ACC112 (cell line): ENCODE data around the gene FAM120B.

Experiments
- H2AFZ ChIP-seq: fragments of 200-600 bp; sonication (generic); one replicate; pipeline ENCODE4 v1.6.0; 2017; ENCODE audit warnings: antibody characterized with exemption, low read length; ENCODE audit not compliant: unreplicated experiment
- H3K27ac ChIP-seq: fragments of 200-600 bp; sonication (generic); 2 replicates; pipeline ENCODE4 v1.5.1; 2014; ENCODE audit warnings: low read depth, mild to moderate bottlenecking, antibody characterized with exemption, low read length, moderate library complexity
- H3K27me3 ChIP-seq: fragments of 200-600 bp; sonication (generic); 2 replicates; pipeline ENCODE4 v1.6.1; 2014; ENCODE audit warnings: mild to moderate bottlenecking, antibody characterized with exemption, low read length, moderate library complexity, mixed read lengths; ENCODE audit not compliant: insufficient read depth
- H3K36me3 ChIP-seq: fragments of 200-600 bp; sonication (generic); 2 replicates; pipeline ENCODE4 v1.6.1; 2016; ENCODE audit warnings: mild to moderate bottlenecking, antibody characterized with exemption, low read length, moderate library complexity, mixed read lengths; ENCODE audit not compliant: insufficient read depth
- H3K4me1 ChIP-seq: fragments of 200-600 bp; sonication (generic); one replicate; pipeline ENCODE4 v1.6.1; 2016; ENCODE audit warnings: low read length, mixed read lengths; ENCODE audit not compliant: insufficient read depth, unreplicated experiment, control insufficient read depth
- H3K4me3 ChIP-seq: fragments of 200-600 bp; sonication (generic); 2 replicates; pipeline ENCODE4 v1.5.1; 2014; ENCODE audit warnings: mild to moderate bottlenecking, low read depth, low read length
- H3K79me2 ChIP-seq: fragments of 200-600 bp; sonication (generic); one replicate; pipeline ENCODE4 v1.6.0; 2016; ENCODE audit warnings: low read length; ENCODE audit not compliant: control insufficient read depth, unreplicated experiment, insufficient read depth

FAM120B gene

GRCh38 chr6:170423030-170423429, 116.5 kb downstream of the FAM120B start:
- Histone ChIP-seq H3K36me3 (no peaks in the 10 kb centered on the region), H2AFZ (no peak overlapping the region), H3K4me3 (no peak overlapping the region), H3K79me2 (no peaks in the 10 kb centered on the region), H3K27me3 (peaks cover 9% of the 10 kb centered on the region; the same call in 1 of the 2 replicates), H3K27ac (no peak overlapping the region), H3K4me1 (no peaks in the 10 kb centered on the region)

GRCh38 chr6:170423814-170424603, 117.5 kb downstream of the FAM120B start:
- peaks cover 9% of the 10 kb centered on the region; the same call in 1 of the 2 replicates for H3K27me3 ChIP-seq
- H3K27ac ChIP-seq = no peak overlapping the region
- H2AFZ ChIP-seq = no peak overlapping the region
- H3K79me2 ChIP-seq = no peaks in the 10 kb centered on the region
- no peaks in the 10 kb centered on the region for H3K4me1 ChIP-seq
- H3K4me3 ChIP-seq = no peak overlapping the region
- H3K36me3 ChIP-seq = no peaks in the 10 kb centered on the region

DNA sequence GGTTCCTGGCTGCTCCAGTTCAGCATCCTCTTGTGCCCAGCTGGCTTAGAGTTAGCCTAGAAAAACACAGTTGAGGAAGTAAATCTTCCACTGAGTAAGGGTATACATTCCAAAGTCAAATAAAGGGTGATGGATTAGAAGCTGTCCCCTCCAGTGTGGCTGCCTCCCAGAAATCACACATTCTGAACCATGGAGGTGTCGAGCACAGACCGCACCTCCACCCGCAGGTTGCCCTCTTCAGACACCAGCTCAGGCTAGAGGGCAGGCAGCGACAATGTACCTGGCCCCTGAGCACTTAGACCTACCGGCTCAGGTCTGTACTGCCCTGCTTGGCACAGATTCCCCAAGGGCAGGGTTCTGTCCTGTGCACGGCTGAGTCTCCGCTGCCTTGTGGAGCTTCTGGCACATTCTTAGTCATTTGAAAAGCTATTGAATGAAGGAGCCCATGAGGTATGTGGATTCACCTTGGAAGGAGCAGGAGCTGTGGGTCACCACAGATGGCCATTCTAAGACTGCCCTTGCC, 118.1 kb downstream of the FAM120B start:
- Histone ChIP-seq H2AFZ (no peak overlapping the region), H3K79me2 (no peaks in the 10 kb centered on the region), H3K4me3 (no peak overlapping the region), H3K4me1 (no peaks in the 10 kb centered on the region), H3K27me3 (peaks cover 9% of the 10 kb centered on the region; the same call in 1 of the 2 replicates), H3K36me3 (no peaks in the 10 kb centered on the region), H3K27ac (no peak overlapping the region)

- peaks cover 9% of the 10 kb centered on the region; the same call in 1 of the 2 replicates for H3K27me3 ChIP-seq
- no peaks in the 10 kb centered on the region for H3K4me1 ChIP-seq
- H2AFZ ChIP-seq = no peak overlapping the region
- H3K36me3 ChIP-seq = no peaks in the 10 kb centered on the region
- H3K27ac ChIP-seq = no peak overlapping the region
- H3K79me2 ChIP-seq = no peaks in the 10 kb centered on the region
- no peak overlapping the region for H3K4me3 ChIP-seq
Measured at GRCh38 chr6:170429450-170429849, 122.9 kb downstream of the FAM120B start.

GRCh38 chr6:170433163-170434116, 126.9 kb downstream of the FAM120B start:
- Histone ChIP-seq H3K79me2 (no peaks in the 10 kb centered on the region), H3K4me3 (no peak overlapping the region), H3K27ac (no peak overlapping the region), H3K36me3 (no peaks in the 10 kb centered on the region), H2AFZ (no peak overlapping the region), H3K4me1 (peaks cover 9% of the 10 kb centered on the region), H3K27me3 (no peaks in the 10 kb centered on the region)

- no peaks in the 10 kb centered on the region for H3K27me3 ChIP-seq
- no peaks in the 10 kb centered on the region for H3K36me3 ChIP-seq
- peaks cover 9% of the 10 kb centered on the region for H3K4me1 ChIP-seq
- H3K79me2 ChIP-seq = no peaks in the 10 kb centered on the region
- H3K27ac ChIP-seq = no peak overlapping the region
- H3K4me3 ChIP-seq = no peak overlapping the region
- H2AFZ ChIP-seq = no peak overlapping the region
Measured at GRCh38 chr6:170434117-170434820, 127.7 kb downstream of the FAM120B start.

- Histone ChIP-seq H3K27me3 (no peaks in the 10 kb centered on the region), H3K36me3 (no peaks in the 10 kb centered on the region), H3K4me1 (peaks cover 9% of the 10 kb centered on the region), H3K79me2 (no peaks in the 10 kb centered on the region), H3K27ac (no peak overlapping the region), H3K4me3 (no peak overlapping the region), H2AFZ (no peak overlapping the region)
Measured at GRCh38 chr6:170434821-170435155, 128.2 kb downstream of the FAM120B start.

- Histone ChIP-seq H3K79me2 (no peaks in the 10 kb centered on the region), H3K4me3 (no peak overlapping the region), H2AFZ (no peak overlapping the region), H3K4me1 (peaks cover 9% of the 10 kb centered on the region), H3K27ac (no peak overlapping the region), H3K27me3 (no peaks in the 10 kb centered on the region), H3K36me3 (no peaks in the 10 kb centered on the region)
Measured at GRCh38 chr6:170435766-170436165, 129.2 kb downstream of the FAM120B start.

- Histone ChIP-seq H3K27ac (no peak overlapping the region), H3K4me1 (peaks cover 9% of the 10 kb centered on the region), H3K36me3 (no peaks in the 10 kb centered on the region), H2AFZ (no peak overlapping the region), H3K79me2 (no peaks in the 10 kb centered on the region), H3K27me3 (no peaks in the 10 kb centered on the region), H3K4me3 (no peak overlapping the region)
Measured at GRCh38 chr6:170436209-170436809, 129.8 kb downstream of the FAM120B start.
